ENCODE results near the gene UMPS.

Gene UMPS

GRCh38 chr3:124685067-124685466 is 45.2 kb upstream of the UMPS start (continued):
- TF ChIP-seq ZBTB10 (tag by site-specific recombination; IDR thresholded peaks at IDR 0.05) = no peak
- TF ChIP-seq HOXC10 (CRISPR knock-in tag; IDR thresholded peaks at IDR 0.05) = no peak
- no peak for TF ChIP-seq IKZF3 (tag by site-specific recombination; IDR thresholded peaks at IDR 0.05)
- TF ChIP-seq ZNF350 (tag by site-specific recombination; IDR thresholded peaks at IDR 0.05) = no peak
- no peak for TF ChIP-seq ZNF658 (tag by site-specific recombination; IDR thresholded peaks at IDR 0.05)
- TF ChIP-seq ZNF558 (tag by site-specific recombination; IDR thresholded peaks at IDR 0.05) = no peak

- H3K27ac ChIP-seq (ENCODE audit: extremely low read depth, low read depth, low read length) = no peak overlapping the region
- ChIA-PET CTCF (interaction anchor here (0.6 to 1.2 kb wide), 2 partner anchors 19 to 22 kb away, joined by 4 read pairs; no protein-coding TSS in a partner anchor), POLR2A (no interaction called here)
- H3K4me3 ChIP-seq (ENCODE audit: low read depth, low read length) = no peak overlapping the region
- TF ChIP-seq ZSCAN18 (tag by site-specific recombination; IDR thresholded peaks at IDR 0.05) (no peak), ZBTB26 (tag by site-specific recombination; optimal IDR thresholded peaks at IDR 0.05) (no peak), ZNF292 (tag by site-specific recombination; IDR thresholded peaks at IDR 0.05; ENCODE audit: borderline replicate concordance, low read depth) (no peak), GLIS2 (tag by site-specific recombination; IDR thresholded peaks at IDR 0.05) (no peak), ZNF221 (tag by site-specific recombination; IDR thresholded peaks at IDR 0.05; ENCODE audit: borderline replicate concordance) (no peak), ZNF654 (tag by site-specific recombination; IDR thresholded peaks at IDR 0.05; ENCODE audit: low read depth) (no peak), ZNF560 (tag by site-specific recombination; IDR thresholded peaks at IDR 0.05; ENCODE audit: borderline replicate concordance) (no peak), ZNF610 (tag by site-specific recombination; IDR thresholded peaks at IDR 0.05; ENCODE audit: borderline replicate concordance) (no peak), ZNF692 (tag by site-specific recombination; IDR thresholded peaks at IDR 0.05) (no peak), ZNF768 (tag by site-specific recombination; IDR thresholded peaks at IDR 0.05) (no peak), SCRT1 (tag by site-specific recombination; IDR thresholded peaks at IDR 0.05; ENCODE audit: borderline replicate concordance) (no peak)
- H3K36me3 ChIP-seq (ENCODE audit: control insufficient read depth in 2 of 2, insufficient read depth in 1 of 2, low read length in 2 of 2) = no peaks in the 10 kb centered on the region
- no peaks in the 10 kb centered on the region for H3K9me3 ChIP-seq (ENCODE audit: control insufficient read depth, insufficient read depth, low read depth, low read length)
- no peaks in the 10 kb centered on the region for H3K4me1 ChIP-seq (ENCODE audit: control insufficient read depth, insufficient read depth, low read length)
Observed at GRCh38 chr3:124685481-124685880, 44.8 kb upstream of the UMPS start.

Measured in HEK293 (cell line).